ENCODE results near the gene CCL22.
"Not testable (repeated sequence)": the region's sequence is repeated elsewhere in the genome, so short reads cannot be mapped to it uniquely, and the experiment has no call there.

CCL22 gene

GRCh38 chr16:57394444-57394843 is 35.9 kb downstream of the CCL22 start:
- DNase-seq (ENCODE audit: low read depth in 2 of 2), result no peak

GRCh38 chr16:57395026-57395425 is 36.4 kb downstream of the CCL22 start:
- DNase-seq (ENCODE audit: low read depth in 2 of 2), result no peak

DNA sequence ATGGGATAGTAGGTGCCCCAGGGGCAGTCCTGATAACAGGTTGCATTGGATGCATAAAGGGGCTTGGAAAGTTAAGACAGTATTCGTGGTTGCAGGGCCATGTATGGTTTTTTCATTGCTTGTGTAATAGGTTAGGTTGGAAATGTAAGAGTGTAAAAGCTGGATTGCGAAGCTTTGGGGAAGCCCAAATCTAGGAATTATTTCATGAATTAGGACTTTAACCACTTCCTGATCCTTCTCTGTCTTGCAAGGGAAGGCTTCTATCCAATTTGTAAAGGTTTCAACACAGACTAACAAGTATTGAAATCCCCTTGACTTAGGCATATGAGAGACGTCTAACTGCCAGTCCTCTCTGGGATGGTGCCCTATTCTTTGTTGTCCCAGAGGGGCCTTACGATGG is 38.2 kb downstream of the CCL22 start:
- DNase-seq (ENCODE audit: low read depth in 2 of 2), result no peak

- DNase-seq (ENCODE audit: low read depth in 2 of 2), result not testable (repeated sequence)
Observed at GRCh38 chr16:57397493-57397892, 38.9 kb downstream of the CCL22 start.

- DNase-seq (ENCODE audit: low read depth in 2 of 2), result no peak
Observed at GRCh38 chr16:57401943-57402640, 43.5 kb downstream of the CCL22 start.

DNA sequence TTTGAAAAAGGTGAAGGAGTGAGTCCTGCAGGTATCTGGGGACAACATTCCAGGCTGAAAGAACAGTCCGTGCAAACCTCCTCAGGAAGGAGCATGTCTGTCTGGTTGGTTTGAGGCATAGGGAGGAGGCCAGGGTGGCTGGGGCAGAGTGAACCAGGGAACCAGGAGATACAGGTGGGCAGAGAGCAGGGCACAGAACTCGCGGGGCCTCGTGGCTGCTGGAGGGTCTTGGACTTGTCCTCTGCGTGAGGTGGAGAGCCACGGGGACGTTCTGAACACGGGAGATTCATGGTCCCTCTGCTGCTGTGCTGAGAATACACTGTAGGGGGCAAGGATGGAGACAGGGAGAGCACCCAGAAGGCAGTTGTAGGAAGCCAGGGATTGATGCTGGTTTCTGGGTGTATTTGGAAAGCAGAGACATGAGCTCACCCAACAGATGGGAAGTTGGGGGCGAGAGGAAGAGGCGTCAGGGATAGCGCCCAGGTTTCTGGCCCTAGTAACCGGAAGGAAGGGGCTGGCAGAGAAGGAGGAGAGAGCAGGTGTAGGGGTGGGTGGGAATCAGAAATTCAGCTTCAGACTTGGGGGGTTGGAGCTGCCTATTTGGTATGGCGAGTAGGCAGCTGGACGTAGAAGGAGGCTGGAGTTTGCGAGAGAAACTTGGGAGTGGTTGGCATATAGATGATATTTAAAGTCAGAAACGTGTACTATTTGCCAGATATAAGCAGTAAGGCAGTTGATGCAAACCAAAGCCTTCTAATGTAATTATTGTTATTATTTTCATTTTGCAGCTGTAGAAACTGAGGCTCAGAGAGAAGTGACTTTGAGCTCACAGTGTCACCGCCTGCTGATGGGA is 45.6 kb downstream of the CCL22 start, which contains the start of gene CCL17:
Gene CCL17 (plus strand): TSS at position 803 of the 853 bp plus-strand sequence. CDS start 9,166 bp downstream, outside the sequence.
- DNase-seq (ENCODE audit: low read depth in 2 of 2), result no peak

- no peak for DNase-seq (ENCODE audit: low read depth in 2 of 2)
Observed at GRCh38 chr16:57405097-57405496, 46.5 kb downstream of the CCL22 start.

- DNase-seq (ENCODE audit: low read depth in 2 of 2), result no peak
Observed at GRCh38 chr16:57406881-57407280, 48.3 kb downstream of the CCL22 start.

- no peak for DNase-seq (ENCODE audit: low read depth in 2 of 2)
Observed at GRCh38 chr16:57407521-57408353, 49.2 kb downstream of the CCL22 start.

GRCh38 chr16:57409065-57409464 is 50.5 kb downstream of the CCL22 start:
- no peak for DNase-seq (ENCODE audit: low read depth in 2 of 2)

- no peak for DNase-seq (ENCODE audit: low read depth in 2 of 2)
Observed at GRCh38 chr16:57409870-57410587, 51.4 kb downstream of the CCL22 start.

DNA sequence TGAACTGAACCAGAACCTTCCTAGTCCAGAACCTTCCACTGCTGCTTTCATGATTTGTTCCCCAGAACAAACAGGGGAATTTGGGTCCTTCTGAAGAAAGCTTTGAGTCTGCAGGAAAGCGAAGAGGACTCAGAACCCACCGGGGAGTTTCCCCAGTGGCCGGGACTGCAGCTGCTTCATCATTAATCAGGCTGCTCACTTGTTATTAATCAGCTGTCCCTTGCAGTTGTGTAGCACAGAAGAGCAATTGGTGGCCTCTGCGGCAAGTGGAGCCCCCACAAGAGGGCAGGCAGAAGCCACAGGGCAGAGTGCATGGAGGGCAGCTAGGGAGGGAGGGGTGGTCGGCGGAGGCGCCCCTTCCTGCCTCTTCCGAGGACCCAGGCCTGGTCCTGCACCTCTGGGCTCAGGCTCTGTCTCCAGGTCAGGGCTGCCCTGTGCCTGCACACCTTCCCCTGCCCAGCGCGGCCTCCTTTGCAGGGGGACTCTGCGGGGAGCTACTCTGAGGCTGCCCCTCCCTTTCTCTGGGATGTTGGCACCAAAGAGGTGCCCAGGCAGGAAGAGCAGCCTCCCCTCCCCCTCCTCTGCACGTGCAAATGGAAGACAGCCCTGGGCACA is 52.9 kb downstream of the CCL22 start:
- no peak for DNase-seq (ENCODE audit: low read depth in 2 of 2)

DNA sequence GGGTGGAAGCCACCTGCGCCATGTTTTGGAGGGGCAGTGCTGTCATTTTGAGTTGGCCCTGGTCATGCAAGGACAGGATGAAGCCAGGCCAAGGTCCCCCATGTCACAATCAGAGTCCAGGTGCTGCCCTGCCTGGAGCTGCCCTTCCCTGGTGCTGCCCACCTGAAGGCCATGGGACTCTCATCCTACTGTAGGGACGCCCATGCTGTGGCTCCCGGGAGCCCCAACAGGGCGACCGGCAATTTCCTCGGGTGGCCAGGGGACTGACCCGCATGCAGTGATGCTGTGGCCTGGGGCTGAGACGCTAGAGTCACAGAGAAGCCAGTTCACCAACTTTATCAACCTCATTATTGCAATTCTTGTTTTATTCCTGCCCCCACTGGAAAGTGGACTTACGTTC is 54.0 kb downstream of the CCL22 start:
- DNase-seq (ENCODE audit: low read depth in 2 of 2), result no peak

DNA sequence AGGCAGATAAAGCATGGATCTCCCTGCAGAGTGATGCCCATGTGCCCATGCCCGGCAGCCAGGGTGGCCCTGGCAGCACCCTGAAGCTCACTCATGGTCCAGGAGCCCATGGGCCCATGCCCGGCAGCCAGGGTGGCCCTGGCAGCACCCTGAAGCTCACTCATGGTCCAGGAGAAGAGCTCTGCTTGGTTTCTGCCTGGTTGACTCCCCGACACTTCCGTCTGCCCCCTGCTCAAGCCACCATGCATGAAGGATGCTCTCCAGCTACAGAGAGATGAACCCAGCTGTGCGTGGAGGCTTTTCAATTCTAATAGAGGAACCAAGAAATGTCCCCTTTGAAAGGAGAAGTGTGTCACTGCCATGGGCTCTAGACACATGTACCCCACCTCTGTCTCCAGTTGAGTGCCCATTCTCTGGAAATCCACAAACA is 54.7 kb downstream of the CCL22 start:
- no peak for DNase-seq (ENCODE audit: low read depth in 2 of 2)

DNA sequence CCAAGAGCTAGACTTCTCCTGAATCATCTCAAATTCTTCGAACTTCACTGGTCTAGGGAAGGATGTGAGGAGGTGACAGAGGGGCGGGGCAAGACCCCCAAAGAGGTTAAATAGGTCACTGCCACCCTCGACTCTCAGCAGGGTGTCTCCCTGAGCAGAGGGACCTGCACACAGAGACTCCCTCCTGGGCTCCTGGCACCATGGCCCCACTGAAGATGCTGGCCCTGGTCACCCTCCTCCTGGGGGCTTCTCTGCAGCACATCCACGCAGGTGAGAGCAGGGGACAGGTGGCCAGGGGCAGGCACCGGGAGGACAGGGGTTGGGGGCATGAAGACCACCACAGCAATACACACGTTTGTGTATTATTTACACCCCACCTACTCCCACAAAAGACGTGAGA is 55.1 kb downstream of the CCL22 start:
- no peak for DNase-seq (ENCODE audit: low read depth in 2 of 2)

Measured in stimulated activated CD4-positive, alpha-beta T cell treated with anti-CD3 and anti-CD28 coated beads, Interleukin-12 subunit alpha, Interleukin-12 subunit beta, amount 100 ng/mL, for 24 hours (primary cell).